IMR-90 (cell line): ENCODE measurements around the gene ITIH5. TPM values are rescaled to one million over a fixed set of nuclear protein-coding genes. Genes with fewer than 3 reads are reported as not detected.

Experiments used
- ATAC-seq: fragments of 200-7000 bp; cut with Tn5 transposase; 2 replicates; pipeline ENCODE4 v1.9.1; 2020; ENCODE audit warnings: low read depth, mild to moderate bottlenecking, moderate library complexity
- BruUV-seq: library from RNA; stranded (reverse); fragments of 400-500 nt; replicated peaks from 2 replicates; lab custom pipeline; 2021; lab: Mats Ljungman, UMichigan
- CTCF ChIA-PET: fragments of 300-600 bp; formaldehyde crosslinking; extraction: SDS; loops from one replicate; lab custom pipeline; 2021; ENCODE audit warnings: antibody characterized with exemption; lab: Yijun Ruan, JAX
- POLR2A ChIA-PET: fragments of 300-600 bp; sonication (Branson Sonifier 250); formaldehyde crosslinking; loops from one replicate; lab custom pipeline; 2022; ENCODE audit warnings: antibody characterized with exemption; ENCODE audit not compliant: unreplicated experiment; lab: Charles Lee
- DNase-seq: peaks from one replicate; pipeline ENCODE4 v3.0.0; 2013
- H2AFZ ChIP-seq: replicated peaks from 2 replicates; pipeline ENCODE3; 2013; ENCODE audit warnings: low read length, mild to moderate bottlenecking; ENCODE audit not compliant: poor library complexity
- H2AK5ac ChIP-seq: 2 replicates; pipeline ENCODE4 v1.6.1; 2013; ENCODE audit warnings: low read depth, low read length, inconsistent platforms
- H2AK9ac ChIP-seq: replicated peaks from 2 replicates; pipeline ENCODE3; 2013; ENCODE audit warnings: mild to moderate bottlenecking, low read depth, low read length, moderate library complexity; ENCODE audit not compliant: poor library complexity
- H2BK120ac ChIP-seq: 2 replicates; pipeline ENCODE4 v1.6.1; 2013; ENCODE audit warnings: low read depth, low read length, inconsistent platforms
- H2BK15ac ChIP-seq: 3 replicates; pipeline ENCODE4 v1.6.1; 2013; ENCODE audit warnings: low read depth, low read length, inconsistent platforms
- H2BK20ac ChIP-seq: 2 replicates; pipeline ENCODE4 v1.6.1; 2013; ENCODE audit warnings: low read depth, mild to moderate bottlenecking, inconsistent platforms, low read length, moderate library complexity
- H2BK5ac ChIP-seq: 2 replicates; pipeline ENCODE4 v1.6.1; 2013; ENCODE audit warnings: mild to moderate bottlenecking, low read depth, low read length, inconsistent platforms; ENCODE audit not compliant: poor library complexity, severe bottlenecking
- H3K14ac ChIP-seq: replicated peaks from 2 replicates; pipeline ENCODE4 v1.6.1; 2013; ENCODE audit warnings: low read depth, low read length, inconsistent platforms
- H3K18ac ChIP-seq: 2 replicates; pipeline ENCODE4 v1.6.1; 2013; ENCODE audit warnings: low read depth, low read length, control low read depth
- H3K23ac ChIP-seq: 2 replicates; pipeline ENCODE4 v1.6.1; 2013; ENCODE audit warnings: low read depth, low read length, inconsistent platforms
- H3K27ac ChIP-seq: 2 replicates; pipeline ENCODE4 v1.5.1; 2013; ENCODE audit warnings: mild to moderate bottlenecking, control low read depth, low read length; ENCODE audit not compliant: insufficient read depth
- H3K27me3 ChIP-seq: 2 replicates; pipeline ENCODE4 v1.6.1; 2013; ENCODE audit warnings: low read length; ENCODE audit not compliant: control insufficient read depth, insufficient read depth
- H3K36me3 ChIP-seq: 2 replicates; pipeline ENCODE4 v1.6.1; 2013; ENCODE audit warnings: low read length, mixed read lengths; ENCODE audit not compliant: control insufficient read depth, insufficient read depth
- H3K4ac ChIP-seq: 2 replicates; pipeline ENCODE4 v1.6.1; 2013; ENCODE audit warnings: low read depth, low read length, inconsistent platforms
- H3K4me1 ChIP-seq: 2 replicates; pipeline ENCODE4 v1.6.1; 2013; ENCODE audit warnings: low read length, mixed read lengths; ENCODE audit not compliant: control insufficient read depth, insufficient read depth
- H3K4me2 ChIP-seq: 2 replicates; pipeline ENCODE4 v1.6.1; 2013; ENCODE audit warnings: low read depth, mild to moderate bottlenecking, control low read depth, low read length, moderate library complexity
- H3K4me3 ChIP-seq: 2 replicates; pipeline ENCODE4 v1.5.1; 2013; ENCODE audit warnings: low read depth, mild to moderate bottlenecking, control low read depth, low read length, moderate library complexity; ENCODE audit not compliant: insufficient read depth
- H3K56ac ChIP-seq: 2 replicates; pipeline ENCODE4 v1.6.1; 2013; ENCODE audit warnings: low read length, inconsistent platforms; ENCODE audit not compliant: insufficient read depth; ENCODE audit errors: extremely low read depth
- H3K79me1 ChIP-seq, 2 experiments: 2 replicates each; pipeline ENCODE4 v1.6.1; 2013; ENCODE audit warnings: low read length in 2 of 2, inconsistent platforms in 1 of 2, low read depth in 1 of 2
- H3K9ac ChIP-seq: 2 replicates; pipeline ENCODE4 v1.6.1; 2013; ENCODE audit warnings: low read depth, low read length, control low read depth
- H3K9me1 ChIP-seq: 2 replicates; pipeline ENCODE4 v1.6.1; 2013; ENCODE audit warnings: low read length, inconsistent platforms; ENCODE audit not compliant: insufficient read depth
- H3K9me3 ChIP-seq: 2 replicates; pipeline ENCODE4 v1.6.1; 2013; ENCODE audit warnings: low read length; ENCODE audit not compliant: control insufficient read depth, insufficient read depth
- H4K20me1 ChIP-seq: 2 replicates; pipeline ENCODE4 v1.6.1; 2013; ENCODE audit warnings: low read length, inconsistent platforms; ENCODE audit not compliant: insufficient read depth
- H4K5ac ChIP-seq: 2 replicates; pipeline ENCODE4 v1.6.1; 2013; ENCODE audit warnings: mild to moderate bottlenecking, low read depth, low read length, control low read depth
- H4K8ac ChIP-seq, 2 experiments: 2 replicates each; pipeline ENCODE4 v1.6.1; 2013; ENCODE audit warnings: low read depth in 2 of 2, low read length in 2 of 2, control low read depth in 1 of 2, inconsistent platforms in 1 of 2
- H4K91ac ChIP-seq: 2 replicates; pipeline ENCODE4 v1.6.1; 2013; ENCODE audit warnings: low read depth, low read length, inconsistent platforms; ENCODE audit not compliant: insufficient read depth
- BHLHE40 ChIP-seq: fragments of 150-350 bp; IDR thresholded peaks from 2 replicates; pipeline ENCODE4 v1.6.1; 2016; ENCODE audit warnings: mild to moderate bottlenecking, low read depth, low read length
- CEBPB ChIP-seq: IDR thresholded peaks from 2 replicates; pipeline ENCODE4 v1.6.1; 2012; ENCODE audit warnings: low read depth, low read length, improper control_type of control experiment
- CHD1 ChIP-seq: IDR thresholded peaks from 2 replicates; pipeline ENCODE4 v1.6.1; 2012; ENCODE audit warnings: low read depth, low read length, improper control_type of control experiment
- FOS ChIP-seq: fragments of 150-350 bp; IDR thresholded peaks from 2 replicates; pipeline ENCODE4 v1.6.1; 2016; ENCODE audit warnings: low read depth, low read length
- MAZ ChIP-seq: IDR thresholded peaks from 2 replicates; pipeline ENCODE4 v1.6.1; 2012; ENCODE audit warnings: low read depth, mild to moderate bottlenecking, low read length, improper control_type of control experiment, moderate library complexity, borderline replicate concordance
- MXI1 ChIP-seq: IDR thresholded peaks from 2 replicates; pipeline ENCODE4 v1.6.1; 2012; ENCODE audit warnings: low read depth, mild to moderate bottlenecking, low read length, moderate library complexity, borderline replicate concordance
- NFE2L2 ChIP-seq: fragments of 150-350 bp; IDR thresholded peaks from 2 replicates; pipeline ENCODE4 v1.6.1; 2016; ENCODE audit warnings: low read depth, mild to moderate bottlenecking, low read length
- POLR2A ChIP-seq: IDR thresholded peaks from 2 replicates; pipeline ENCODE4 v1.6.1; 2012; ENCODE audit warnings: mild to moderate bottlenecking, low read depth, low read length
- RAD21 ChIP-seq: IDR thresholded peaks from 2 replicates; pipeline ENCODE4 v1.6.1; 2012; ENCODE audit warnings: low read length, improper control_type of control experiment
- RCOR1 ChIP-seq: IDR thresholded peaks from 2 replicates; pipeline ENCODE4 v1.6.1; 2012; ENCODE audit warnings: mild to moderate bottlenecking, low read length, improper control_type of control experiment; ENCODE audit not compliant: insufficient replicate concordance
- RFX5 ChIP-seq: IDR thresholded peaks from 2 replicates; pipeline ENCODE4 v1.8.0; 2012; ENCODE audit warnings: low read depth, mild to moderate bottlenecking, low read length, moderate library complexity
- SMC3 ChIP-seq: fragments of 150-350 bp; IDR thresholded peaks from 2 replicates; pipeline ENCODE4 v1.6.1; 2016; ENCODE audit warnings: low read depth, mild to moderate bottlenecking, antibody characterized with exemption, low read length, moderate library complexity
- WGBS, 2 experiments: methylation state at CpG; one replicate each; pipeline versions ENCODE4 v1.1.5 to v1.1.7; 2013; ENCODE audit warnings: missing lambda C conversion rate in 2 of 2; ENCODE audit not compliant: insufficient read length in 1 of 2; ENCODE audit errors: extremely low coverage in 2 of 2; 5-methylcytosine and 5-hydroxymethylcytosine counted together
- dilution Hi-C: fragments of 300-500 bp; cut with HindIII; formaldehyde crosslinking; loops from one replicate; pipeline ENCODE4 v1.14.3; 2018; ENCODE audit warnings: low sequenced_read_pairs; ENCODE audit not compliant: unreplicated experiment
- in situ Hi-C: fragments of 300-500 bp; cut with MboI; formaldehyde crosslinking; loops from 3 replicates; pipeline ENCODE4 v1.14.3; 2019; ENCODE audit warnings: low sequenced_read_pairs, inconsistent platforms, mixed read lengths
- intact Hi-C: fragments of 100-400 bp; cut with micrococcal nuclease; formaldehyde crosslinking; loops from 2 replicates; pipeline ENCODE4 v1.10.0; 2022
- polyA plus RNA-seq, 3 experiments: library from polyadenylated mRNA; depleted of rRNA; stranded (reverse); fragments of >200 nt; gene quantifications; 2 replicates each; pipeline ENCODE4 v1.2.3, GENCODE V29; 2012; ENCODE audit warnings: low replicate concordance in 1 of 3
- total RNA-seq: library from RNA; depleted of rRNA; stranded (reverse); fragments of >200 nt; gene quantifications from 2 replicates; pipeline ENCODE4 v1.2.3, GENCODE V29; 2012
- TF ChIP-seq, protein P1 (sequence below): conservative IDR thresholded peaks from 2 replicates; pipeline ENCODE4 v1.5.1; 2012; ENCODE audit warnings: mild to moderate bottlenecking, low read depth, low read length, improper control_type of control experiment
- TF ChIP-seq, protein P2 (sequence below): fragments of 150-350 bp; IDR thresholded peaks from 2 replicates; pipeline ENCODE4 v1.6.1; 2017; ENCODE audit warnings: mild to moderate bottlenecking, antibody characterized with exemption, low read length, low read depth
- TF ChIP-seq, protein P3 (sequence below): fragments of 150-350 bp; IDR thresholded peaks from 2 replicates; pipeline ENCODE4 v1.6.1; 2016; ENCODE audit warnings: low read depth, mild to moderate bottlenecking, low read length, moderate library complexity, borderline replicate concordance

The ITIH5 gene
- total and polyA plus RNA-seq, 2 of the 4 experiments (the other 2 are of a cell fraction): under 0.01 to 0.07 TPM

DNA sequence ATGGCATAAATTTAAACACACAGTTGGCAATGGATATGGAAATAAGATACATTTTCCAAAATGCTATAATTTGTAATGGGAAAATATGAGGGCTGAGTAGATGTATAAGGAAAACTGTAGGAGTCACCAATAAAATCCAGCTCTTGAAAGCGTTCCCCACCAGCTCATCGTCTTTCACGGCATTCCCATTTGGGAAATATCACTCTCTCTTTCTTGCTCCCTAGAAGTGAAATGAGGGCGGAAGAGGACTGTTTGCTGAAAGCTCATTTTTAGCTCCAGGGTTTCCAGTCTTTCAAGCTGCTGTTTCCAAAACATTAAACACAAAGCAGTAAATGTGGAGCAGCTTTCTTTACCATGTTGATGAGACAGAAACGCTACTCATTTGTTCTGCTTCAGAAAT is 151.3 kb downstream of the ITIH5 start:
- Histone ChIP-seq H2BK20ac (no peak overlapping the region), H3K9me3 (no peaks in the 10 kb centered on the region), H3K56ac (no peak overlapping the region), H2AFZ (no peak overlapping the region), H3K4me2 (no peak overlapping the region), H3K23ac (no peak overlapping the region), H3K9ac (no peak overlapping the region), H3K79me1 (no peaks in the 10 kb centered on the region), H2AK9ac (no peak overlapping the region), H4K91ac (no peak overlapping the region), H3K18ac (no peak overlapping the region), H4K5ac (no peak overlapping the region), H3K27me3 (peaks cover 2% of the 10 kb centered on the region; the same call in 1 of the 2 replicates), H2BK5ac (no peak overlapping the region), H3K27ac (no peak overlapping the region), H3K14ac (no peak overlapping the region), H4K20me1 (no peaks in the 10 kb centered on the region), H2AK5ac (no peak overlapping the region), H3K4ac (no peak overlapping the region), H2BK120ac (no peak overlapping the region), H2BK15ac (no peak overlapping the region), H3K9me1 (no peaks in the 10 kb centered on the region), H3K36me3 (no peaks in the 10 kb centered on the region), H4K8ac (no peak overlapping the region), H3K4me3 (no peak overlapping the region), H3K4me1 (no peaks in the 10 kb centered on the region)
- WGBS, 2 experiments: no CpG with 5 or more reads among the region's 5 CpGs
- ATAC-seq: no peak
- intact Hi-C loops (no loop called here), dilution Hi-C loops (no loop called here), in situ Hi-C loops (loop anchor here (5.0 kb wide), 1 partner anchor 172 kb away; no protein-coding TSS in a partner anchor)
- DNase-seq: no peak
- TF ChIP-seq, protein P1, sequence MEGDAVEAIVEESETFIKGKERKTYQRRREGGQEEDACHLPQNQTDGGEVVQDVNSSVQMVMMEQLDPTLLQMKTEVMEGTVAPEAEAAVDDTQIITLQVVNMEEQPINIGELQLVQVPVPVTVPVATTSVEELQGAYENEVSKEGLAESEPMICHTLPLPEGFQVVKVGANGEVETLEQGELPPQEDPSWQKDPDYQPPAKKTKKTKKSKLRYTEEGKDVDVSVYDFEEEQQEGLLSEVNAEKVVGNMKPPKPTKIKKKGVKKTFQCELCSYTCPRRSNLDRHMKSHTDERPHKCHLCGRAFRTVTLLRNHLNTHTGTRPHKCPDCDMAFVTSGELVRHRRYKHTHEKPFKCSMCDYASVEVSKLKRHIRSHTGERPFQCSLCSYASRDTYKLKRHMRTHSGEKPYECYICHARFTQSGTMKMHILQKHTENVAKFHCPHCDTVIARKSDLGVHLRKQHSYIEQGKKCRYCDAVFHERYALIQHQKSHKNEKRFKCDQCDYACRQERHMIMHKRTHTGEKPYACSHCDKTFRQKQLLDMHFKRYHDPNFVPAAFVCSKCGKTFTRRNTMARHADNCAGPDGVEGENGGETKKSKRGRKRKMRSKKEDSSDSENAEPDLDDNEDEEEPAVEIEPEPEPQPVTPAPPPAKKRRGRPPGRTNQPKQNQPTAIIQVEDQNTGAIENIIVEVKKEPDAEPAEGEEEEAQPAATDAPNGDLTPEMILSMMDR: no peak
- no peak for TF ChIP-seq CHD1
- no peak for TF ChIP-seq CEBPB
- no peak for TF ChIP-seq MAZ
- no peak for TF ChIP-seq RFX5
- TF ChIP-seq POLR2A: no peak
- TF ChIP-seq RAD21: no peak
- TF ChIP-seq, protein P2, sequence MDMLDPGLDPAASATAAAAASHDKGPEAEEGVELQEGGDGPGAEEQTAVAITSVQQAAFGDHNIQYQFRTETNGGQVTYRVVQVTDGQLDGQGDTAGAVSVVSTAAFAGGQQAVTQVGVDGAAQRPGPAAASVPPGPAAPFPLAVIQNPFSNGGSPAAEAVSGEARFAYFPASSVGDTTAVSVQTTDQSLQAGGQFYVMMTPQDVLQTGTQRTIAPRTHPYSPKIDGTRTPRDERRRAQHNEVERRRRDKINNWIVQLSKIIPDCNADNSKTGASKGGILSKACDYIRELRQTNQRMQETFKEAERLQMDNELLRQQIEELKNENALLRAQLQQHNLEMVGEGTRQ: no peak
- TF ChIP-seq SMC3: no peak
- no peak for TF ChIP-seq MXI1
- TF ChIP-seq, protein P3, sequence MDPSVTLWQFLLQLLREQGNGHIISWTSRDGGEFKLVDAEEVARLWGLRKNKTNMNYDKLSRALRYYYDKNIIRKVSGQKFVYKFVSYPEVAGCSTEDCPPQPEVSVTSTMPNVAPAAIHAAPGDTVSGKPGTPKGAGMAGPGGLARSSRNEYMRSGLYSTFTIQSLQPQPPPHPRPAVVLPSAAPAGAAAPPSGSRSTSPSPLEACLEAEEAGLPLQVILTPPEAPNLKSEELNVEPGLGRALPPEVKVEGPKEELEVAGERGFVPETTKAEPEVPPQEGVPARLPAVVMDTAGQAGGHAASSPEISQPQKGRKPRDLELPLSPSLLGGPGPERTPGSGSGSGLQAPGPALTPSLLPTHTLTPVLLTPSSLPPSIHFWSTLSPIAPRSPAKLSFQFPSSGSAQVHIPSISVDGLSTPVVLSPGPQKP: no peak
- TF ChIP-seq BHLHE40: no peak
- TF ChIP-seq NFE2L2: no peak
- TF ChIP-seq RCOR1: no peak
- no peak for TF ChIP-seq FOS
- ChIA-PET CTCF (interaction anchor here (0.6 to 1.0 kb wide), 2 partner anchors 9 to 190 kb away, joined by 3 read pairs; no protein-coding TSS in a partner anchor), POLR2A (no interaction called here)
- BruUV-seq: no TSS peak
